Brain microvascular endothelial cell (primary cell): Measurements from ENCODE around the gene ATL1.

Experiments used
- DNase-seq: peaks from one replicate; pipeline ENCODE4 v3.0.0-alpha.2; 2020
- H3K27ac ChIP-seq: fragments of 250-450 bp; sonication (Bioruptor Pico); 2 replicates; pipeline ENCODE4 v1.5.1; 2020; ENCODE audit warnings: mild to moderate bottlenecking, moderate library complexity
- H3K27me3 ChIP-seq: fragments of 250-450 bp; sonication (Bioruptor Pico); replicated peaks from 2 replicates; pipeline ENCODE4 v1.5.1; 2020; ENCODE audit warnings: mild to moderate bottlenecking
- H3K36me3 ChIP-seq: fragments of 250-450 bp; sonication (Bioruptor Pico); replicated peaks from 2 replicates; pipeline ENCODE4 v1.5.1; 2020; ENCODE audit warnings: mild to moderate bottlenecking
- H3K4me3 ChIP-seq: 2 replicates; pipeline ENCODE4 v1.5.1; 2011; ENCODE audit warnings: low read depth, mild to moderate bottlenecking, control low read depth, low read length, moderate library complexity
- in situ Hi-C: cut with HindIII; loops from 2 replicates; pipeline ENCODE4 v1.10.0; 2017; ENCODE audit warnings: low sequenced_read_pairs, low pct_ligation_motif_present
- TF ChIP-seq, protein P1 (sequence below): IDR thresholded peaks from 2 replicates; pipeline ENCODE4 v1.5.1; 2011; ENCODE audit warnings: low read depth, mild to moderate bottlenecking, moderate library complexity, low read length, control low read depth, inconsistent platforms; ENCODE audit errors: missing control alignments

Gene ATL1

DNA sequence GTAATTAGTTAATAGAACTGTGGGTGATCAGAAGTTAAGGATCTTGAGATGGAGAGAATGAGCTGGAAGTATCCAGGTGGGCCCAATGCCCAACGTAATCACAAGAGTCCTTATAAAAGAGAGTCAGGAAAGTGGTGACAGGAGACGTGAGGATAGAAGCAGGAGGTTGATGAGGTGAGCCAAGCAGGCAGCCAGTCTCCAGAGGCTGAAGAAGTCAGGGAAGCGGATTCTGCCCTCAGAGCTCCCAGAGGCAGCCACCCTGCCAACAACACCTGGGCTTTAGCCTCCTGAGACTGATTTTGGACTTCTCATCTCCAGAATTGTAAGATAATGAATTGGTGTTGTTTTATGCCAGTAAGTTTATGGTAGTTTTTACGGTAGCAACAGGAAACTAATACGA lies 118.2 kb downstream of the ATL1 start:
- TF ChIP-seq, protein P1, sequence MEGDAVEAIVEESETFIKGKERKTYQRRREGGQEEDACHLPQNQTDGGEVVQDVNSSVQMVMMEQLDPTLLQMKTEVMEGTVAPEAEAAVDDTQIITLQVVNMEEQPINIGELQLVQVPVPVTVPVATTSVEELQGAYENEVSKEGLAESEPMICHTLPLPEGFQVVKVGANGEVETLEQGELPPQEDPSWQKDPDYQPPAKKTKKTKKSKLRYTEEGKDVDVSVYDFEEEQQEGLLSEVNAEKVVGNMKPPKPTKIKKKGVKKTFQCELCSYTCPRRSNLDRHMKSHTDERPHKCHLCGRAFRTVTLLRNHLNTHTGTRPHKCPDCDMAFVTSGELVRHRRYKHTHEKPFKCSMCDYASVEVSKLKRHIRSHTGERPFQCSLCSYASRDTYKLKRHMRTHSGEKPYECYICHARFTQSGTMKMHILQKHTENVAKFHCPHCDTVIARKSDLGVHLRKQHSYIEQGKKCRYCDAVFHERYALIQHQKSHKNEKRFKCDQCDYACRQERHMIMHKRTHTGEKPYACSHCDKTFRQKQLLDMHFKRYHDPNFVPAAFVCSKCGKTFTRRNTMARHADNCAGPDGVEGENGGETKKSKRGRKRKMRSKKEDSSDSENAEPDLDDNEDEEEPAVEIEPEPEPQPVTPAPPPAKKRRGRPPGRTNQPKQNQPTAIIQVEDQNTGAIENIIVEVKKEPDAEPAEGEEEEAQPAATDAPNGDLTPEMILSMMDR: no peak
- peak overlapping the region; percentile 2 for H3K27ac ChIP-seq
- H3K4me3 ChIP-seq: no peak overlapping the region
- in situ Hi-C loops: no loop called here
- no peaks in the 10 kb centered on the region for H3K27me3 ChIP-seq
- DNase-seq: no peak
- no peaks in the 10 kb centered on the region for H3K36me3 ChIP-seq

DNA sequence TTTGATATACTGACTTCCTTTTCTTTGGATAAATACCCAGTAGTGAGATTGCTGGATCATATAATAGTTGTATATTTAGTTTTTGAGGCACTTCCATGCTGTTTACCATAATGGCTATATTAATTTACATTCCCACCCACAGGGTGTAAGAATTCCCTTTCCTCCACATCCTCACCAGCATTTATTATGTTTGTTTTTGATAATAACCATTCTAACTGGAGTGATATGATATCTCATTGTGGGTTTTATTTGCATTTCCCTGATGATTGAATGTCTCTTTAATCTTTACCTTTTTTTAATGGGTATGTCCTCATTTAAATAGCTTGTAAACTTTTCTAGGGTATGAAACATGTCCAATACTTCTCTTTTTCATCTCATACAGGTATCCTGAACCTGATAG lies 119.7 kb downstream of the ATL1 start:
- Histone ChIP-seq H3K36me3 (no peaks in the 10 kb centered on the region), H3K27me3 (no peaks in the 10 kb centered on the region), H3K27ac (no peak overlapping the region), H3K4me3 (no peak overlapping the region)
- DNase-seq: no peak
- TF ChIP-seq, protein P1: no peak
- in situ Hi-C loops: no loop called here
